ENCODE measurements around the gene DHRSX. TPM values are rescaled to one million over a fixed set of nuclear protein-coding genes. Genes with fewer than 3 reads are reported as not detected.
"Not testable (repeated sequence)": the region's sequence is repeated elsewhere in the genome, so short reads cannot be mapped to it uniquely, and the experiment has no call there.

Gene DHRSX
- total RNA-seq, 3 donors from 2014 or later: 24.3 to 39.0 (median 29.2) TPM

DNA sequence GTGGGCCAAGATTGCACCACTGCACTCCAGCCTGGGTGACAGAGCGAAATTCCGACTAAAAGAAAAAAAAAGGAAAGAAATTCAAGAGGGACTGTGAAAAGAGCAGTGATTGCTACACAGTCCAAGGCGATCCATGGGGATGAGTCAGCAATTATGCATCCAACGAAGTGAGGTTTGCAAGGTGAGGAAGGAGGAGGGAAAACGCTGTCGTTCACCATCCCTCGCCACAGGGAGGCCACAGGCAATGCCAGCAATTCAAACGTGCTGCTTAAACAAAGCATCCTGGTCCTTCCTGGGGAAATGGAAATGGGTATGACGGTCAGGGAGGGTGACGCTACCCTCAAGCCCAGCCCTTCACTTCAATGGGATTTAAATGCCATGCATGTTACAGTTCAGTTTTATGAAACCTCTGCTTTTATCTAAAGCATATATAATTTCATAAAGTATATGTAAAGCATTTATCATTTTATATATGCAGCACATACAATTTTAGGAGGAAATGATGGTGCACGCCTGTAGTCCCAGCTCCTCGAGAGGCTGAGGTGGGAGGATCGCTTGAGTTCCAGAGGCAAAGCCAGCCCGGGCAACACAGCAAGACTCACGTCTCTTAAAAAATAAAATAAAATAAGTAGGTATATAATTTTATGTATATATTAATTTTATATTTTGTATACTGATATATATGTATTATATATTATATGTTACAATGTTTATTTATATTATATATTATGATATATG, 108.7 kb downstream of the DHRSX start:
- intact Hi-C loops (cut with DNase I; ENCODE audit: low total_unique reads): no loop called here
- Histone ChIP-seq H3K27me3 (no peaks in the 10 kb centered on the region), H3K27ac (no peak overlapping the region), H3K4me3 (no peak overlapping the region), H3K4me1 (no peaks in the 10 kb centered on the region), H3K9me3 (peaks cover 6 to 7% of the 10 kb centered on the region in 2 donors), H3K36me3 (no peaks in the 10 kb centered on the region)
- DNase-seq (ENCODE audit: low spot score in 2 of 2): peak in 1 of 2 donors; percentile 19
- no peak for TF ChIP-seq CTCF (IDR thresholded peaks at IDR 0.05)
- no peak for TF ChIP-seq POLR2A (IDR thresholded peaks at IDR 0.05)
- no peak for TF ChIP-seq POLR2AphosphoS5 (IDR thresholded peaks at IDR 0.05)

DNA sequence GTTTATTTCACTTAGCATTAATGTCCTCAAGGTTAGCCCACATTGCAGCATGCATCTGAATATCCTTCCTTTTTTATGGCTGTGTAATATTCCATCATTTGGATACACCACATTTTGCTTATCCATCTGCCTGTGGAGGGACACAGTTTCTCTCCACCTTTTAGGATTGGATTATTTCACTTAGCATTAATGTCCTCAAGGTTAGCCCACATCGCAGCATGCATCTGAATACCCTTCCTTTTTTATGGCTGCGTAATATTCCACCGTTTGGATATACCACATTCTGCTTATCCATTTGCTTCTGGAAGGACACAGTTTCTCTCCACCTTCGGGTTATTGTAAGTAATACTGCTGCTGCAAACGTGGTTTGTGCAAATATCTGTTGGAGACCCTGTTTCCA, 110.0 kb downstream of the DHRSX start:
- Histone ChIP-seq H3K27ac (no peak overlapping the region), H3K4me3 (no peak overlapping the region), H3K4me1 (no peaks in the 10 kb centered on the region), H3K27me3 (no peaks in the 10 kb centered on the region), H3K9me3 (peaks cover 6 to 7% of the 10 kb centered on the region in 2 donors), H3K36me3 (no peaks in the 10 kb centered on the region)
- intact Hi-C loops (cut with DNase I; ENCODE audit: low total_unique reads): no loop called here
- no peak for TF ChIP-seq POLR2AphosphoS5 (IDR thresholded peaks at IDR 0.05)
- TF ChIP-seq POLR2A (IDR thresholded peaks at IDR 0.05): no peak
- TF ChIP-seq CTCF (IDR thresholded peaks at IDR 0.05): no peak
- DNase-seq (ENCODE audit: low spot score in 2 of 2): no peak

GRCh38 chrX:2389731-2390130, 111.0 kb downstream of the DHRSX start:
- DNase-seq (ENCODE audit: low spot score in 2 of 2); H3K36me3 ChIP-seq; H3K4me3 ChIP-seq; intact Hi-C loops (cut with DNase I; ENCODE audit: low total_unique reads); H3K27me3 ChIP-seq; H3K27ac ChIP-seq; H3K9me3 ChIP-seq; H3K4me1 ChIP-seq: not testable (repeated sequence)

GRCh38 chrX:2389324-2389723, 111.5 kb downstream of the DHRSX start:
- no peaks in the 10 kb centered on the region for H3K4me1 ChIP-seq
- H3K27me3 ChIP-seq: no peaks in the 10 kb centered on the region
- H3K36me3 ChIP-seq: no peaks in the 10 kb centered on the region
- TF ChIP-seq CTCF (IDR thresholded peaks at IDR 0.05): no peak
- no peak for TF ChIP-seq POLR2A (IDR thresholded peaks at IDR 0.05)
- no peak for TF ChIP-seq POLR2AphosphoS5 (IDR thresholded peaks at IDR 0.05)
- peaks cover 6 to 7% of the 10 kb centered on the region in 2 donors for H3K9me3 ChIP-seq
- DNase-seq (ENCODE audit: low spot score in 2 of 2): no peak
- no peak overlapping the region for H3K4me3 ChIP-seq
- H3K27ac ChIP-seq: no peak overlapping the region
- intact Hi-C loops (cut with DNase I; ENCODE audit: low total_unique reads): no loop called here

- intact Hi-C loops (cut with DNase I; ENCODE audit: low total_unique reads): no loop called here
- TF ChIP-seq POLR2A (IDR thresholded peaks at IDR 0.05) (no peak), CTCF (IDR thresholded peaks at IDR 0.05) (no peak), POLR2AphosphoS5 (IDR thresholded peaks at IDR 0.05) (no peak)
- no peak overlapping the region for H3K27ac ChIP-seq
- no peaks in the 10 kb centered on the region for H3K27me3 ChIP-seq
- no peaks in the 10 kb centered on the region for H3K36me3 ChIP-seq
- no peak overlapping the region for H3K4me3 ChIP-seq
- no peak for DNase-seq (ENCODE audit: low spot score in 2 of 2)
- no peaks in the 10 kb centered on the region for H3K4me1 ChIP-seq
- H3K9me3 ChIP-seq: peaks cover 6 to 7% of the 10 kb centered on the region in 2 donors
Measured at GRCh38 chrX:2388669-2389068, 112.1 kb downstream of the DHRSX start.

All from breast epithelium (tissue), 4 donors.